HG03521 (cell line): Measurements from ENCODE around the gene COMMD3.
"Not testable (repeated sequence)": the region's sequence is repeated elsewhere in the genome, so short reads cannot be mapped to it uniquely, and the experiment has no call there.

Experiments used
- ATAC-seq: cut with Tn5 transposase; IDR thresholded peaks from one replicate; pipeline ENCODE4 v1.9.1; 2021; ENCODE audit warnings: mild to moderate bottlenecking, moderate library complexity; ENCODE audit not compliant: unreplicated experiment

Gene COMMD3

DNA sequence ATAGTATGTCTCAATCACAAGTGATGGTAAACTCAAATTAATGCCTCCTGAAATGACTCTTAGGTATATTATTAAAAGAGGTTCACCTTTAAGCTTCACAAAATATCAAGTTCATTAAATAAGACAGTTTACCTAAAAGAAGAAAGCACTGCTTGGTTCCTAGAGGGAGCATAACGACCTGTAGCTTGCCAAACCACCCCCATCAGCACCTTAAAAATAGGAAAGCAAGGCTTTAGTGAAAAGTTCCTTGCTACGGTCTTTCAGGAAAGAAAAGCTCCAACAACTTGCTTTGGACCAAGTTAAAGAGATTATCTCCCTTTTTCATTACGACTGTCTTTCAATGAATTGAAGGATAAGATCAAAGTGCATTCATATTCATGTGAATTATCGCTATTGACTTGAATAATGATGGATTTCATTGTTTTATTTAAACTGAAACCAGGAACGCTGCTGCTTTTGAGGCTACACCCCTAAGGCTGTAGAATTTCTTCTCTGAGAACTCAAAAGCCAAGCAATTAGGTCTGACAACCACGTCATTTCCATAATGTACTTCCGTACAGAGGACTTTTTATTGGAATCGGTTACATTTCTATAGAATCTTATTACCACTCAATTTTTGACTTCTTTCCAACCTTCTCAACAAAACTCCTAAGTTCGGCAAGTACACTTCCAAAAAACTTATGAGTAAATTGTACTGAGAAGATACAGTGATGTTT is 22.2 kb downstream of the COMMD3 start:
- no peak for ATAC-seq

DNA sequence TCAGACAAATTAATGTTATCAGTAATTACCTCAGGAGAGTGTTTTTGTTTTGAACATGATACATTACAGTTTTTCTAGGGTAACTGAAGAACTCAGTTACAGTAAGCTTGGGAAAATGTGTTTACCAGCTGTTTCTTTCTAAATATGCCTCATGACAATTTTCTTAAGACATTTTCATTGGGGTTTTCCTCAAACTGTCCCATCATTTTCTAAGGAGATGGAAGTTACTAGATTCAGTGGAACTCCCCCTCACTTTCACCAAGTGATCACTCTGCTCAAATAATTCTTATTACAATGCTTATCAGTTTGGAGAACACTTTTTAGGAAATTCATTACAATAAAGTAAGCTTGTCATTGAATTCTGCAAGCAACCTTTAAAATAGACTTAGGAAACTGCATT is 22.7 kb downstream of the COMMD3 start:
- ATAC-seq, result no peak

DNA sequence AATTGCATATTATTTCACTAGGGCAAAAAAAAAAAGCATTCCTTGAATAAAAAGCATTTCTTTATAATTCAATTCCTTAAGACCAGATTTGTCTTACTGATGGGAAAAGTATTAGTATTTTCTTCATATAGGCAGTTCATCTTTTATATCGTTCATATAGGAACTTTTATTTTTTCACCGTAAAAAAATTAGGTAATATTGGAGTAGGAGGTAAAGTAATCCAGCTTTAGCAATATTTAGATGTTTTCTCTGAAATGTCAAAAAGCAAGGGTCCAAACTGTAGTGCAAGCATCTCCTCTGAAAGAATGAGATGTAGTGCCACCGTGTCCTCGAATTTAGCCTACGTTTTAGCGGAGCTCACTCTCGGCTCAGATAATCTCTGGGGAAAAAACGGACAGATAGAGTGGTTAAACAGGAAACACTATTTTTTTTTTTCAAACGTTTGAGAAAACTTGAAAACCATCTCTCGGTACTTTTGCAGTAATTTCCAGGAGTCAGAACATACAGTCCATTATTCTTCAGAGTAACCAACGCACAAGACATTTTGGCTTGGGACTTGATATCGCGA is 23.7 kb downstream of the COMMD3 start:
- no peak for ATAC-seq

DNA sequence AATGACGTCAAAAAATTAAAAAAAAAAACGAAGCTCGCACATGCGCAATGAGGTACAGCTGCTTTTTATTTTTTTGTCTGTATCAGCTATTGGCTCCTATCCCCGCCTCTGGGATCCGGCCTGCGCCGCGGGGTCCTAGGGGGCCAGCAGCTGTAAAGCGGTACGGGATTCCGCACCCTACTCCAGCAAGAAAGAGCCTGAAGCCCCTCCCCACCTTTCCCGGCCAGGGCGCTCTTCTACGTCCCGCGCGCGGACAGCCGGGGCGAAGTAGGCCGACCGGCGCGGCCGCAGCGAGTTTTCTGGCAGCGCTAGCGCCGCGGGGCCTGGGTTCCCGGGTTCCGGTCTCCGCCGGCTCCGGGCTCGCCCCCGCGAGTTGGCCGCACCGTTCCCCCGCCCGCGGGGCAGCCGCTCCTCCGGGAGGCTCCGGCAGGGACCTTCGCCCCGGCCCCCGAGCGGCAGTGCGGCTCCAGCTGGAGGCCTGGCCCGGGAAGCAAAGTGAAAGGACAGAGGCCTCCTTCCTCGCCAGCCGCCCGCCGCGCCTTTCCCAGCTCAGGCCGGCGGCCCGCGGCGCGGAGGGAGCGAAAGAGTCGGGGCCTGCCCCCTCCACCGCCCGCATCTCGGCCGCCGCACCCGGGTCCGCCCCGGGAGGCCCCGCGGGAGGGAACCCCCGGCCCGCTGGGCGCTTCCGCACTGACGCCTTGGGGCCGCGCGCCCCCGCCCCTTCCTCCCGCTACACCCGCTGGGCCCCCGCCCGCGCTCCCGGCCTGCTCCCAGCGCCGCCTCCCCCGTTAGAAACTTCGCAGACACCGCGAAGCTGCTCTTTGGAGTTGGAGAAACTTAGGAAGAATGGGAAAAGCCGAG is 24.4 kb downstream of the COMMD3 start:
- peak; percentile 38 for ATAC-seq

DNA sequence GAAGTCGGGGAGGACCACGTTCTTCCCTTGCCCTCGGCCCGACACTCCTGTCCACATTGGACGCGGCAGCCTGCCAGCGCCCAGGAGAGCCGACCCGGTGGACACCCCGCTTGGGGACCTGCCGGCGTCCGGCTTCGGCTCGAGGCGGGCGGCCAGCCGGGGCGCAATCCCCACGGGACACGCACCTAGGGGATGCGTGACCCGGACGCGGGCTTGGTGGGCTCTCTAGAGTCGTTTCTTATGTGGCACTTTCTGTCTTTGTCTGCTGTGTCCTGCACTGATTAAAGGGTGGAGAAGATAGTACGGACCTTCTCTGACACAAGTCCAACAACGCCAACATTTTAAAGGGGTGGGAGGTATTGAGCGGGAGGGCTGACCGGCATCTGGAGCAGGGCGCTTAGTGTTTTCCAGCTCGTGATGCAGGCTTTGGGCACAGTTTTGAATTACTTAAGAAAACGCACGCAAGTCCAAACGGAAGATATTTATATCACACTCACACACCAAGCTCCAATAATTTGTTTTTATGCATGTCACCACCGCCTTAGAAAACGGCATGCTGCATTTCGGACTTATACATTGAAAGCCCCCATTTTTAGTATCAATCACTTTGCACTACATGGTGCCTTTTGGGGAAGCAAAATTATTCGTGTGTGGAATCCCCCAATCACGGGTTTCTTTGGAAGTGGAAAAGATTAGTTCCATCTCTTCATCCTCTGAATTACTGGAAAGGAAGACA is 25.2 kb downstream of the COMMD3 start:
- ATAC-seq, result peak; percentile 6

DNA sequence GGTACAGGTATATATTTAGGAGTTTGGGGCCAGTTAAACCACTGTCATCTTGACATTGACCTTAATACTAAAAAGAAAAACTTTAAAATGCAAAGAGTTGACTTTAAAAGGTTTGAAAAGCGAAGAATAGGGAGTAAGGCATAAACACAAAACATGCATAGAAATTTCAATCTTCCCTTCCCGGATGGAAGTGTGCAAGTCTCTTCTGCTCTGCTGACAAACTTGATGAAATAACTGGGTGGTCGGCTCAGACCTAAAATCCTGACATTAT is 25.7 kb downstream of the COMMD3 start:
- ATAC-seq, result no peak

DNA sequence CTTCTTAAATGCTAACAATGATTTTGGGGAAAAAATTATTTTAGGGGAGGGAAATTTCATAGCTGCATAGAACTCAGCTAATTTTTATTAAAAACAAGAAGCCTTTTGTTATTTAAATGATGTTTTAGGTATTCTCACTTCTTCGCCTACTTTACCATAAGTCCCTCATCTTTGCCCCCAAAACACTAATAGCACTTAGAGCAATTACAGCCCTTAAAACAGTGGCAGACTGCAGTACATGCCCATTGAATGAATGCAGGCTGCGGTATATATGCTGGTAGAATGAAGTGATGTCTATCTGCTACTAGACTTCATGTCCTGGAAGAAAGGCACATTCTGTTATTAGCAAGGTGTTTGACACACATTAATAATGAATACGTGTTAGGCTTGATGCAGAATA is 26.2 kb downstream of the COMMD3 start:
- ATAC-seq, result no peak

DNA sequence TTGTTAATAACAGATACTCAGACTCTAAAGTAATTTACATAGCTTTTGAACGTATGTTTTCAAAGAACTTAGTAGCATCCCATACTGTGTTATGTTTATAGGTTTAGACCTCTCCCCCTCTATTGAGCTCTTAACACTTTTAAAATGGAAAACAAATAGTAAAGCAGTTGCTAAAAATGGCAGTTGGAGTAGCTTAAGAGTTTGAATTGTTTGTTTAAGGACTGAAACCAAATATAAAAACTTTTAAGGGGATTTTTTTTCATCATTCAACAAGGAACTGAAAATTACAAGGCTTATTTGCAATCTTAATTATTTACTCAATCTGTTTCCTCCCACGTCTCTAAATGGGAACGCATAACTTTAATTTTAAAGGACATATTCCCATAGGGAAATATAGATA is 27.5 kb downstream of the COMMD3 start:
- no peak for ATAC-seq

DNA sequence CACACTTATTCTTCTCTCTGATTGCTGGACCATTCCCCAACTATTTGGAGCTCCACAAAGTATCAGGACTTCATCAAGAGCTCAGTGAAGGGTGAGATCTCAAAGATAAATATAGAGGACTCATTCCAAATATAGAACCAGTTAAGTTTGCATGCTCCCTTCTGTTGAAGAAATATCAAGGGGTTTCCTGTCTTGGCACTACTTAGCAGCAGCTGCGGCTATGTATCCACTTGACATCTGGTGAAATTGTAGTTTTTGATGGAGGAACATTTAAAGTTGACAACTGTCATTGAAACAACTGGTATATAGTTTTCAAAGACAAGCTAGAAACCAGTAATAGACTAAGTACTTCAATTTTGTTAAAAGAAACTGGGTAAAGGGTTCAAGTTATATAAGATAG is 28.1 kb downstream of the COMMD3 start:
- no peak for ATAC-seq

DNA sequence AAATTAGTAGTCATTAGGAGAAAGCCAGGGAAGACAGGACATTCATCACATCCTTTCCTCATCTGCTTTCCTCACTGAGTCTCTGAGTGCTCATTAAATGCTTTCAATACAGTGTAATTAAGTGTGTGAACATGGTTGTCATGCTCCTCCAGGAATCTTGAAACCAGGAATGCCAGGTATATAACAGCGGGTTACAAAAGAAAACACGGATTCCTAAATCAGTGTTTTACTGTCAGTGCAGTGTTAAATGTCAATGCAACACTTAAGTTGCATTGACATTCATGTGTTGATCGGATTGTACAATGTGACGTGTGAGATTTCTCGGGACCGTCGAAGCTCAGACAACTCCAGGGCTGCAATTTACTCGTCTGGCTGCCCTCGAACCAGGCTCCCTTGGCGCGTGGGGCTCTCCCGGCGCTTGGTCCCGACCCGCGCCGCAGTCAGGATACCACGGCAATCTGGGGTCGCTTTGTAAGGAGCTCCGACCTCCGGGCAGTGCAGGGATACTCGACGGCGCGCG is 28.7 kb downstream of the COMMD3 start:
- ATAC-seq, result no peak

DNA sequence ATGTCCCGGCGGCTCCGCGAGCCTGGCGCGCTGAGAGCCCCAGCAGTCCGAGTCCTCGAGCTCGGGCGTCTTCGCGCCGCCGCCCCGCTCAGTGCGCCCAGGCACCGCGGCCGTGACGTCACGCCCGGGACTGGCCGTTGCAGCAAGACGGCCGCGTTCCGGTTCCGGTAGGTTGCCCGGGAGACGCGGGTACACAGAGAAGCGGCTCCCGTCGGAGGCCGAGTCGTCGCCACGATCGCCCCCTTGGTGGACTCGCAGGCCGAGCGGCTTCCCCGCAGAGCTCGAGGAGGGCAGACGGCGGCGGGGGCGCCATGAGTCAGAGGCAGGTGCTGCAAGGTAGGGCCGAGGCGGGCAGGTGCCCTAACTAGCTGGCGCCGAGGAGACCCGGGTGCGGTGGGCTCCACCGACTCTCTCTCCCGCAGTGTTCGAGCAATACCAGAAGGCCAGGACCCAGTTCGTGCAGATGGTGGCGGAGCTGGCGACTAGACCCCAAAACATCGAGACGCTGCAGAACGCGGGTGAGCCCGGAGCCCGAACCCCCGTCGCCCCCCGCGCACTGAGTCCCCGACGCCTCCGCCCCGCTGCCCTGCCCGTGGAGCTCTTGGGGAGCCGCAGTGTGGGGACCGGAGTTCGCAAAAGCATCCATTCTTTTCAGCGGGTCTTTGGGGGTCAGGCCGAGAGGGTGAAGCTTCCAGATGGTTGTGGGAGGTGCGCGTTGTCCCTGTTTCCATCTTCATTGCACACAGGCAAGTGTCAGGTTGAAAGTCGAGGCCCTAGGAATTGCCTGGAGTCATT is 29.3 kb downstream of the COMMD3 start, which contains the start of gene SPAG6:
Gene SPAG6, plus strand, starts transcription at position 196 of the 795 bp plus-strand sequence. Its CDS starts 116 bp downstream, at position 312.
- peak; percentile 32 for ATAC-seq

DNA sequence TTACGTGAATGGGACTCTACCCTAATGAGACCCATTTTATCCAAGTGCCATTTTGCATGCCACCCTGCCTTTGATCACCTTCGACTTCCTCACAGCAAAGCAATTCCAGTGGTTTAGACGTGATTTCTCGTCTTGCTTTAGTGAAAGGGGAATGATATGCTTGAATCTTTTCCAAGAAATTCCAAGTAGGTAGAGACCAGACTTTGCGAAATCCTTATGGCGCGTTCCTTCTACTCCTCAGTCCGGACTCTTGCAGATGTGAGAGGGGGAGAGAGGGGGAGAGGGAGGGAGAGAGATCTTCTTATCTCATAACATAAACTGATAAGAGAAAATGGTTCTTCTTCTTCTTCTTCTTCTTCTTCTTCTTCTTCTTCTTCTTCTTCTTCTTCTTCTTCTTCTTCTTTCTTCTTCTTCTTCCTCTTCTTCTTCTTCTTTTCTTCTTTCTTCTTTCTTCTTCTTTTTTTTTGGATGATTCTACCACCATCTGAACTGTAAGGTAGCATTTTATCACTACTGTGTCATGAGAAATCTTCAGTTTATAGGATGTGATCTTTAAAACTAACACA is 30.0 kb downstream of the COMMD3 start:
- ATAC-seq, result no peak

DNA sequence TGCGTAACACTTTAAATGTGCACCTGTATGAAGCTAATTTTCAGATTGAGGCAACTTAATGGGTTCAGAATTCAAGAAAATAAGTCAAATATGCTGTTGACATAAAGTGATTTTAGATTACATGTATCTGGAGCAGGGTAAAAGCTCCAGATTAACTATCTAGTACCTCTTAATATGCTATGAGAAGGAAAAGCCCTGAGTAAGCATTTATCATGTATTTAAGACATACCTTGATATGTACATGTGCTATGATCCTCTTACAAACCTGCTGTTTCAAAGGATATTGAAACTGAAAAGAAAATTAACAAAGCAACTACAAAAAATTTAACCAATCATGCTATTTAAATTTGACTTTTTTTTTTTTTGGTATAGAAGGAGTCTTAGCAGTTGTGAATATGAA is 33.6 kb downstream of the COMMD3 start:
- no peak for ATAC-seq

DNA sequence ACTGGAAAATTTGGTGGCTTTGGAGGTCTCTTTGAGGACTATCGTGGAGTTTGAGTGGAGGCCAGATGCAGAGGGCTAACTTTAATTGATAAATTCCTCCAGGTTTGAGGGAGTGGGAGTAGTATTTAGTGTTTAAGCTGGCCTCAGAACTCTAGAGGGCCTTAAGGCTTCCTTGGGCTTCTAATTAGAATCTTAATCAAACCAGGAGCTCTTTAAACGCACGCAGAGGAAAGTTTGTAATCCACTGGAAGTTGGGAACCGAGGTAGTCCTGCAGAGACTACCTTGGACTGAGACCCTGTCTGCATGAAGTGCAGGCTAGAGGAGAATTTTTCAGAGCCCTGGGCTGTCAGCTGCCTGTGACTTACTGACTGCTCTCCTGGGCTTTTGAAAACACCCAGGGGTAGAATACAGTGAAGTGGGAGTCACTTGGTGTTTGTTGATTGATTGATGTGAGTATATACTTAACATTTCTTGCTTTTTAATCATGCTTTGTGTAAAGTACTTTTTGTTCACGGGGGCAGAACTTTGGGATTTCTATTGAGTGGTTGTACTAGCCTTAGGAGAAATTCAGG is 35.0 kb downstream of the COMMD3 start:
- ATAC-seq, result no peak

DNA sequence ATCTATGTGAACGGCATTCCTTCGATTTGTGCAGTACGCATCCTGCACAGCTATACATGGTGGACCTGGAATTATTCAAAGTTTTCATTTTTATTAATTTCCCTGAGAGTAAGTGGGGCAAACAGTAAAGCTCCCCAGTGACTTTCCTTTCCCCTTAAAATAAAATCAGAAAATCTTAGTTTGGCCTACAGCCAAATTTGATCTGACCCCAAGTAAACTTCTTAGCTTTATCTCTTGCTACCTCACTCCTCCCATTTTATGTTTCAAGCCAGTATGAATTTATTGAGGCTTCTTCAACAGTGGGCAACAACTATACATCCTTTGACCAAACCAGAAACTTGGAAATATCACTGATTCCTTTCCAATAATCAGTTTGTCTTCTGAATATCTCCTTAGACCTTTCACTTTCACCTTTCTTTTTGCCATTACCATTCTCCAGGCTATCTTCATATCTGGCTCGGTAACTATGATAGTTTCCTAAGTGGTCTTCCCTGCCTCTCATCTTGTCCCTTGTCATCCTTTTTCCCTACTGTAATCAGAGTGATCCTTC is 40.2 kb downstream of the COMMD3 start:
- ATAC-seq, result no peak

DNA sequence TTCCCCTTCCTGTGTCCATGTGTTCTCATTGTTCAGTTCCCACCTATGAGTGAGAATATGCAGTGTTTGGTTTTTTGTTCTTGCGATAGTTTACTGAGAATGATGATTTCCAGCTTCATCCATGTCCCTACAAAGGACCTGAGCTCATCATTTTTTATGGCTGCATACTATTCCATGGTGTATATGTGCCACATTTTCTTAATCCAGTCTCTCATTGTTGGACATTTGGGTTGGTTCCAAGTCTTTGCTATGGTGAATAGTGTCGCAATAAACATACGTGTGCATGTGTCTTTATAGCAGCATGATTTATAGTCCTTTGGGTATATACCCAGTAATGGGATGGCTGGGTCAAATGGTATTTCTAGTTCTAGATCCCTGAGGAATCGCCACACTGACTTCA is 41.6 kb downstream of the COMMD3 start:
- ATAC-seq, result not testable (repeated sequence)

DNA sequence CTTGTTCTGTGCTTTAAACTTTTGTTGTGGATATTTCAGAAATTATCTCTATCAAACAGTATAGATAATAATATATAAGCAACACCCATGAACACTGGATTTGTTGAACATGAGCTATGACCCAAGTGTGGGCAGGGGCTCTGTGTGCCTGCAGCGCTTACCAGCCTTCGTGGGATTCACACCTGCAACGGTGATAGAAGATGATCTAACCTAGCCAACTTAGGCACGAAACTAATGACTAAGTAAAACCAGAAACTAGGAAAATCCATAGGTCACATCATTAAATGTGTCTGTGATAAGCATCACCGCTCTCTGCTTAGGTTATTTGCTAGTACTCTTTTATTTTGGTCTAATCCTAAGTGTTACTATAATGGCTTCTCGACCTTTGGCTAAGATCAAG is 47.1 kb downstream of the COMMD3 start:
- ATAC-seq, result no peak

DNA sequence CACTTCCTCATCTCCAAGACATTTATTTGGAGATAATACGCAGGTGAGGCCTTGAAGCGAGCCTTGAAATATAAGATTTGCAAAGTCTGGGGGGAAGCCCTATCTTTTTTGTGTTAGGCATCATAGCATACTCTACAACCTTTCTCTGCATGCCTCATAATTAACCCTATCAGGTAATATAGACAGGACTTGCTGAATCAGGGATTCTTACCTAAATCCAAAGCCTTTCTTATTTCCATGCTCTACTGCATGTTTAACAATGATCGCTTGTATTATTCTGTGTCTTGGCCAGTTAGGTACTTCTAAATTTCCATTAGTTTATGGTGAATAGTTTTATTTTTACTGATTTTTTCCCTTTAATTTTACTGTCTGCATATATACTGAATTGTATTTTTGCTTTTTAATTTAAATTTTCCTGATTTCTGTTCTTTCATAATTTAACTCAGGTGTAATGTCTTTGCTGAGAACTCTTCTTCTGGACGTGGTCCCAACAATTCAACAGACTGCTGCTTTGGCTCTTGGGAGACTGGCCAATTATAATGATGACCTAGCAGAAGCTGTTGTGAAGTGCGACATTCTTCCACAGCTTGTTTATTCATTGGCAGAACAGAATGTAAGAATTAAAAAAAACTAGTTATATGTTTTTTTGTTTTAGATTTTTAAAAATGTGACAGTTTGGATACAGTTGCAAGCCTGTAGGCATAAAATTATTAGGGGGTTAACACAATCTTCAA is 48.4 kb downstream of the COMMD3 start:
- no peak for ATAC-seq

DNA sequence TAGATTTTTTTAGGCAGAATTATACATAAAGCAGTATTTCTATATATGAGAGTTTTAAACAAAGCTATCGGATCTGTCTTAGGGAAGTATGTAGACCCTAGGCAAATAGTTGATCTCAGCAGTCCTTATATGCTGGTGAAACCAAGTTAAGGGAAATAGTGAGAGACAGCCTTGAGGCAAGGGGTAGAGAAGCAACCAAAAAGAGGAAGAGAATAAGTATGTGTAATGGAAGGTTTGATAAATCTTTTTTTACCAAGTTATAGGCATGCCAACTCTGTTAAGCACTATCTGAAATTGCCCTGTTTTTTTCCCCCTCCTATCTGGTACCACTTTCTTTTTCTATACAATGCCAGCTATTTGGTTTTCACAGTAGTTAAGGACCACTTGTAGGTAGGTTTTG is 49.0 kb downstream of the COMMD3 start:
- peak; percentile 63 for ATAC-seq
